Astrocyte (in vitro differentiated cells and primary cell): ENCODE results near the gene SLPI. TPM values are rescaled to one million over a fixed set of nuclear protein-coding genes. Genes with fewer than 3 reads are reported as not detected.

Source experiments
- DNase-seq: peaks from one replicate; pipeline ENCODE4 v3.0.0-alpha.2; 2010; ENCODE audit warnings: low read depth
- FAIRE-seq: peaks from 2 replicates; lab custom pipeline; 2011; peaks lifted over from hg19 to GRCh38; lab: Jason Lieb, UNC
- H2AFZ ChIP-seq: 2 replicates; pipeline ENCODE4 v1.6.0; 2012; ENCODE audit warnings: low read depth, low read length, inconsistent platforms
- H3K27ac ChIP-seq: 2 replicates; pipeline ENCODE4 v1.5.1; 2011; ENCODE audit warnings: low read depth, low read length, inconsistent platforms
- H3K27me3 ChIP-seq: 2 replicates; pipeline ENCODE4 v1.6.0; 2011; ENCODE audit warnings: low read length, inconsistent platforms; ENCODE audit not compliant: insufficient read depth
- H3K36me3 ChIP-seq: 2 replicates; pipeline ENCODE4 v1.5.1; 2011; ENCODE audit warnings: low read length, inconsistent platforms; ENCODE audit not compliant: insufficient read depth
- H3K4me1 ChIP-seq: 2 replicates; pipeline ENCODE4 v1.5.1; 2011; ENCODE audit warnings: low read length, inconsistent platforms; ENCODE audit not compliant: insufficient read depth
- H3K4me2 ChIP-seq: 2 replicates; pipeline ENCODE4 v1.6.0; 2012; ENCODE audit warnings: low read length, inconsistent platforms
- H3K4me3 ChIP-seq: 2 replicates; pipeline ENCODE4 v1.5.1; 2011; ENCODE audit warnings: low read depth, mild to moderate bottlenecking, low read length, inconsistent platforms; ENCODE audit not compliant: insufficient read depth
- H3K79me2 ChIP-seq: 2 replicates; pipeline ENCODE4 v1.6.0; 2012; ENCODE audit warnings: mild to moderate bottlenecking, low read length, inconsistent platforms; ENCODE audit not compliant: insufficient read depth
- H3K9ac ChIP-seq: 2 replicates; pipeline ENCODE4 v1.6.0; 2012; ENCODE audit warnings: mild to moderate bottlenecking, low read length, inconsistent platforms
- H3K9me3 ChIP-seq: 2 replicates; pipeline ENCODE4 v1.5.1; 2012; ENCODE audit warnings: low read depth, mild to moderate bottlenecking, low read length, inconsistent platforms; ENCODE audit not compliant: insufficient read depth
- H4K20me1 ChIP-seq: 2 replicates; pipeline ENCODE4 v1.6.0; 2012; ENCODE audit warnings: low read length, inconsistent platforms; ENCODE audit not compliant: insufficient read depth
- H3K27ac Mint-ChIP-seq: one replicate; pipeline ENCODE4 v1.8.0; 2021; ENCODE audit warnings: mild to moderate bottlenecking, mixed read lengths; ENCODE audit not compliant: unreplicated experiment
- H3K27me3 Mint-ChIP-seq: one replicate; pipeline ENCODE4 v1.8.0; 2021; ENCODE audit warnings: low read depth, mixed read lengths; ENCODE audit not compliant: unreplicated experiment
- H3K36me3 Mint-ChIP-seq: one replicate; pipeline ENCODE4 v1.8.0; 2021; ENCODE audit warnings: low read depth, mixed read lengths; ENCODE audit not compliant: unreplicated experiment
- H3K4me1 Mint-ChIP-seq: one replicate; pipeline ENCODE4 v1.8.0; 2021; ENCODE audit warnings: low read depth, mixed read lengths; ENCODE audit not compliant: unreplicated experiment
- H3K4me3 Mint-ChIP-seq: one replicate; pipeline ENCODE4 v1.8.0; 2021; ENCODE audit warnings: mild to moderate bottlenecking, moderate library complexity, mixed read lengths; ENCODE audit not compliant: unreplicated experiment
- H3K9me3 Mint-ChIP-seq: one replicate; pipeline ENCODE4 v1.8.0; 2021; ENCODE audit warnings: mild to moderate bottlenecking, mixed read lengths; ENCODE audit not compliant: unreplicated experiment
- EZH2 ChIP-seq: IDR thresholded peaks from 2 replicates; pipeline ENCODE4 v1.6.1; 2012; ENCODE audit warnings: mild to moderate bottlenecking, low read length, inconsistent platforms; ENCODE audit not compliant: insufficient read depth
- total RNA-seq: library from RNA; stranded (reverse); gene quantifications from 2 replicates; pipeline ENCODE4 v1.2.1, GENCODE V29; 2021
- TF ChIP-seq, protein P1 (sequence below): IDR thresholded peaks from 2 replicates; pipeline ENCODE4 v1.5.1; 2011; ENCODE audit warnings: low read depth, mild to moderate bottlenecking, inconsistent platforms, low read length, moderate library complexity; ENCODE audit not compliant: insufficient read depth

Gene SLPI
- total RNA-seq, 1 donor from 2014 or later = 0.41 TPM

DNA sequence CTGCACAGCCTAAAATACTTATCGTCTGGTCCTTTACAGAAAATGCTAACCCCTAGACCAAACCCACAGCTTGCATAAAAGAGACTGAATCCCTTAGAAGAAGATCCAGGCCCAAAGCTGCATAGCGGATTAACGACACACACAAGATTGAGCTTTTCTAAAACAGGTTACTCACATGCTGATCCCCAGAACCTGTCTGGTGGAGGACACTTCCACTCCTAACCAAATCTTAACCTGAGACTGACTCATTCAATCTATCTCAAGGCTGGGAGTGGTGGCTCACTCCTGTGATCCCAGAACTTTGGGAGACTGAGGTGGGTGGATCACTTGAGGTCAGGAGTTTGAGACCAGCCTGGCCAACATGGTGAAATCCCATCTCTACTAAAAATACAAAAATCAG is 2.8 kb upstream of the SLPI start:
- H4K20me1 ChIP-seq = no peaks in the 10 kb centered on the region
- peaks cover 12% of the 10 kb centered on the region for H3K27me3 Mint-ChIP-seq
- H3K4me2 ChIP-seq = no peak overlapping the region
- no peak overlapping the region for H3K4me3 ChIP-seq
- DNase-seq = no peak
- H3K4me3 Mint-ChIP-seq = no peak overlapping the region
- peaks cover 8% of the 10 kb centered on the region for H3K27me3 ChIP-seq
- FAIRE-seq = no peak
- no peaks in the 10 kb centered on the region for H3K36me3 ChIP-seq
- H3K27ac ChIP-seq = no peak overlapping the region
- H3K9me3 Mint-ChIP-seq = no peaks in the 10 kb centered on the region
- no peak overlapping the region for H3K9ac ChIP-seq
- H3K9me3 ChIP-seq = no peaks in the 10 kb centered on the region
- H3K79me2 ChIP-seq = no peaks in the 10 kb centered on the region
- H3K27ac Mint-ChIP-seq = no peak overlapping the region
- no peaks in the 10 kb centered on the region for H3K4me1 ChIP-seq
- H3K36me3 Mint-ChIP-seq = no peaks in the 10 kb centered on the region
- TF ChIP-seq EZH2 = no peak
- TF ChIP-seq, protein P1, sequence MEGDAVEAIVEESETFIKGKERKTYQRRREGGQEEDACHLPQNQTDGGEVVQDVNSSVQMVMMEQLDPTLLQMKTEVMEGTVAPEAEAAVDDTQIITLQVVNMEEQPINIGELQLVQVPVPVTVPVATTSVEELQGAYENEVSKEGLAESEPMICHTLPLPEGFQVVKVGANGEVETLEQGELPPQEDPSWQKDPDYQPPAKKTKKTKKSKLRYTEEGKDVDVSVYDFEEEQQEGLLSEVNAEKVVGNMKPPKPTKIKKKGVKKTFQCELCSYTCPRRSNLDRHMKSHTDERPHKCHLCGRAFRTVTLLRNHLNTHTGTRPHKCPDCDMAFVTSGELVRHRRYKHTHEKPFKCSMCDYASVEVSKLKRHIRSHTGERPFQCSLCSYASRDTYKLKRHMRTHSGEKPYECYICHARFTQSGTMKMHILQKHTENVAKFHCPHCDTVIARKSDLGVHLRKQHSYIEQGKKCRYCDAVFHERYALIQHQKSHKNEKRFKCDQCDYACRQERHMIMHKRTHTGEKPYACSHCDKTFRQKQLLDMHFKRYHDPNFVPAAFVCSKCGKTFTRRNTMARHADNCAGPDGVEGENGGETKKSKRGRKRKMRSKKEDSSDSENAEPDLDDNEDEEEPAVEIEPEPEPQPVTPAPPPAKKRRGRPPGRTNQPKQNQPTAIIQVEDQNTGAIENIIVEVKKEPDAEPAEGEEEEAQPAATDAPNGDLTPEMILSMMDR = no peak
- no peaks in the 10 kb centered on the region for H3K4me1 Mint-ChIP-seq
- no peak overlapping the region for H2AFZ ChIP-seq

DNA sequence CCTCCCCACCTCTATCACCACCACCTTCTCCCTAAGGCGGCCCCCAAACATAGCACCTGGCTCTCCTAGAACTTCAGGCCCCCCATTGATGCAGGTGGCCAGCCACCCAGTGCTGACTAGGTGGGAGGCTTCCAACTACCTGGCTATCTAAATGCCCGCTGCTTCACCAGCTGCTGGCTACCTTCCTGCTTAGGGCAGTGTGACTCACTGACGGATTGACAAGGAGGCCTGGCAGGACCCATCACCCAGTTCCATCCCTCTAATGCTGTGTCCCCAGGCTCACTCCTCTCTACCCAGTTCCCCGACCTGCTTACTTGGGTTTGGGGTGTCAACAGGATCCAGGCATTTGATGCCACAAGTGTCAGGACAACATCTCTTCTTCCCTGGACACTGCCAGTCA is 1.1 kb downstream of the SLPI start:
- Mint-ChIP-seq H3K4me1 (no peaks in the 10 kb centered on the region), H3K9me3 (no peaks in the 10 kb centered on the region), H3K4me3 (no peak overlapping the region), H3K36me3 (no peaks in the 10 kb centered on the region), H3K27ac (no peak overlapping the region), H3K27me3 (peaks cover 15% of the 10 kb centered on the region)
- Histone ChIP-seq H3K9ac (no peak overlapping the region), H3K36me3 (no peaks in the 10 kb centered on the region), H3K79me2 (no peaks in the 10 kb centered on the region), H4K20me1 (no peaks in the 10 kb centered on the region), H3K4me3 (no peak overlapping the region), H3K4me2 (no peak overlapping the region), H3K27me3 (peaks cover 2% of the 10 kb centered on the region), H2AFZ (no peak overlapping the region), H3K27ac (no peak overlapping the region), H3K9me3 (no peaks in the 10 kb centered on the region), H3K4me1 (no peaks in the 10 kb centered on the region)
- TF ChIP-seq EZH2 = no peak
- TF ChIP-seq, protein P1 = no peak
- DNase-seq (no peak), FAIRE-seq (no peak)

DNA sequence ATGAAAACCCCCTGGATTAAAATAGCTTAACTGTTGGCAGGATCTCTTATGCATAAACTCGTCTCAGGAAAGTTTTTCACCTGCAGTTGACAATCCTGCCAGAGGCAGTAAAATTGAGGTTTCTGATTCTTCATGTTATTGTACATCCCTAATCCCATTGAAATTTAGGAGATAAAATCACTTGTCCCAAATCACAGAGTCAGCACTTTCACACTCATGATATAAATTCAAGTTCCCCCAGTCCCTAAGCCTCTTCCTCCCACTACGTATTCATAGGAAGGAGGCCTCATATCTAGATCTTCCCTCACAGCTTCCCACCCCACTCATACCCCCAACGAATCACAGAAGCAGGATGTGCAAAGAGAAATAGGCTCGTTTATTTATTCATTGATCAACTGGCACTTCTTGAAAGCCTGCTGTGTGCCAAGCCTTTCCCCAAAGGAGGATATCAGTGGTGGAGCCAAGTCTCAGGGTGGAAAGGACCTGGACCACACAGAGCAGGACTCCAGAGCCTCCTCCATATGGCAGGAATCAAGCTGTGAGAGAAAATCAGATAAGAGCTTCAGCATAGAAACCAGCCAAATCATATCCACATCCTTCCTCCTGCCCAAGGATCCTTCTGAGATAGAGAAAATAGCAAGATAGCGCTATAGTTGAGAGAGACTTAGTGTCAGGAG is 2.3 kb downstream of the SLPI start:
- Mint-ChIP-seq H3K27me3 (peaks cover 16% of the 10 kb centered on the region), H3K27ac (no peak overlapping the region), H3K4me1 (no peaks in the 10 kb centered on the region), H3K4me3 (no peak overlapping the region), H3K9me3 (no peaks in the 10 kb centered on the region), H3K36me3 (no peaks in the 10 kb centered on the region)
- Histone ChIP-seq H3K27ac (no peak overlapping the region), H2AFZ (no peak overlapping the region), H4K20me1 (no peaks in the 10 kb centered on the region), H3K4me1 (no peaks in the 10 kb centered on the region), H3K4me2 (no peak overlapping the region), H3K9ac (no peak overlapping the region), H3K36me3 (no peaks in the 10 kb centered on the region), H3K9me3 (no peaks in the 10 kb centered on the region), H3K79me2 (no peaks in the 10 kb centered on the region), H3K27me3 (peaks cover 2% of the 10 kb centered on the region), H3K4me3 (no peak overlapping the region)
- TF ChIP-seq, protein P1 = no peak
- no peak for TF ChIP-seq EZH2
- no peak for FAIRE-seq
- DNase-seq = no peak
